ENCODE data around the gene IRAK3. TPM values are rescaled to one million over a fixed set of nuclear protein-coding genes. Genes with fewer than 3 reads are reported as not detected.

The IRAK3 gene
- total RNA-seq, 2 experiments from 2014 or later, result 0.59 to 0.74 TPM

GRCh38 chr12:66140731-66141130 is 48.3 kb upstream of the IRAK3 start:
- peaks cover 87% of the 10 kb centered on the region for H3K36me3 Mint-ChIP-seq (ENCODE audit: low read depth)
- Histone ChIP-seq H3K27me3 (ENCODE audit: control insufficient read depth in 1 of 2, insufficient read depth in 2 of 2, low read length in 2 of 2) (no peaks in the 10 kb centered on the region), H3K27ac (ENCODE audit: low read depth in 1 of 2, low read length in 2 of 2) (no peak overlapping the region), H3K36me3 (ENCODE audit: insufficient read depth, low read length) (peaks cover 84% of the 10 kb centered on the region), H3K4me1 (ENCODE audit: insufficient read depth, low read length) (no peaks in the 10 kb centered on the region), H3K4me3 (ENCODE audit: low read length) (no peak overlapping the region), H3K9me3 (ENCODE audit: control insufficient read depth in 1 of 2, insufficient read depth in 1 of 2, low read length in 2 of 2) (peaks cover 0 to 23% of the 10 kb centered on the region in 2 experiments)
- no peak overlapping the region for H3K4me3 Mint-ChIP-seq
- DNase-seq, result peak in 1 of 14 experiments; percentile 15
- intact Hi-C loops (cut with DNase I, micrococcal nuclease), result loop anchor here in 1 of 2 experiments (10.0 kb wide), 1 partner anchor 554 kb away; no protein-coding TSS in a partner anchor
- CTCF ChIA-PET, result no interaction called here
- H3K9me3 Mint-ChIP-seq, result peaks cover 5% of the 10 kb centered on the region
- TF ChIP-seq CTCF (IDR thresholded peaks at IDR 0.05), result no peak
- H3K27ac Mint-ChIP-seq, result no peak overlapping the region
- ATAC-seq (ENCODE audit: poor library complexity), result no peak
- POLR2A ChIA-PET, result interaction anchor here (3.1 to 3.5 kb wide), 2 partner anchors 10 to 29 kb away, joined by 16 to 17 read pairs; partner anchors contain the start of genes LLPH and TMBIM4
- H3K4me1 Mint-ChIP-seq (ENCODE audit: low read depth), result peaks cover 21% of the 10 kb centered on the region
- no peaks in the 10 kb centered on the region for H3K27me3 Mint-ChIP-seq

- ChIA-PET CTCF (no interaction called here), POLR2A (interaction anchor here (3.1 to 3.5 kb wide), 2 partner anchors 11 to 28 kb away, joined by 16 to 17 read pairs; partner anchors contain the start of genes LLPH and TMBIM4)
- Mint-ChIP-seq H3K9me3 (peaks cover 5% of the 10 kb centered on the region), H3K27ac (no peak overlapping the region), H3K27me3 (no peaks in the 10 kb centered on the region), H3K4me1 (ENCODE audit: low read depth) (peaks cover 26% of the 10 kb centered on the region), H3K36me3 (ENCODE audit: low read depth) (peaks cover 90% of the 10 kb centered on the region), H3K4me3 (no peak overlapping the region)
- DNase-seq, result no peak
- no peak for TF ChIP-seq CTCF (IDR thresholded peaks at IDR 0.05)
- H3K4me3 ChIP-seq (ENCODE audit: low read length), result no peak overlapping the region
- no peak overlapping the region for H3K27ac ChIP-seq (ENCODE audit: low read depth in 1 of 2, low read length in 2 of 2)
- intact Hi-C loops (cut with DNase I, micrococcal nuclease), result loop anchor here in 1 of 2 experiments (10.0 kb wide), 1 partner anchor 554 kb away; no protein-coding TSS in a partner anchor
- H3K36me3 ChIP-seq (ENCODE audit: insufficient read depth, low read length), result peaks cover 86% of the 10 kb centered on the region
- no peak for ATAC-seq (ENCODE audit: poor library complexity)
- no peaks in the 10 kb centered on the region for H3K4me1 ChIP-seq (ENCODE audit: insufficient read depth, low read length)
- no peaks in the 10 kb centered on the region for H3K27me3 ChIP-seq (ENCODE audit: control insufficient read depth in 1 of 2, insufficient read depth in 2 of 2, low read length in 2 of 2)
- H3K9me3 ChIP-seq (ENCODE audit: control insufficient read depth in 1 of 2, insufficient read depth in 1 of 2, low read length in 2 of 2), result peaks cover 0 to 23% of the 10 kb centered on the region in 2 experiments
Observed at GRCh38 chr12:66141299-66141698, 47.7 kb upstream of the IRAK3 start.

GRCh38 chr12:66142826-66143225 is 46.2 kb upstream of the IRAK3 start:
- Histone ChIP-seq H3K27me3 (ENCODE audit: control insufficient read depth in 1 of 2, insufficient read depth in 2 of 2, low read length in 2 of 2) (no peaks in the 10 kb centered on the region), H3K9me3 (ENCODE audit: control insufficient read depth in 1 of 2, insufficient read depth in 1 of 2, low read length in 2 of 2) (peaks cover 0 to 23% of the 10 kb centered on the region in 2 experiments), H3K27ac (ENCODE audit: low read depth in 1 of 2, low read length in 2 of 2) (no peak overlapping the region), H3K36me3 (ENCODE audit: insufficient read depth, low read length) (peaks cover 82% of the 10 kb centered on the region), H3K4me1 (ENCODE audit: insufficient read depth, low read length) (no peaks in the 10 kb centered on the region), H3K4me3 (ENCODE audit: low read length) (no peak overlapping the region)
- Mint-ChIP-seq H3K27ac (peak overlapping the region; percentile 42), H3K4me3 (no peak overlapping the region), H3K27me3 (no peaks in the 10 kb centered on the region), H3K36me3 (ENCODE audit: low read depth) (peaks cover 84% of the 10 kb centered on the region), H3K4me1 (ENCODE audit: low read depth) (peaks cover 27% of the 10 kb centered on the region), H3K9me3 (peaks cover 5% of the 10 kb centered on the region)
- DNase-seq, result no peak
- POLR2A ChIA-PET, result interaction anchor here (1.3 kb wide), 1 partner anchor 12 kb away, joined by 6 read pairs; no protein-coding TSS in a partner anchor
- ATAC-seq (ENCODE audit: poor library complexity), result no peak
- TF ChIP-seq CTCF (IDR thresholded peaks at IDR 0.05), result no peak
- intact Hi-C loops (cut with DNase I, micrococcal nuclease), result loop anchor here in 1 of 2 experiments (10.0 kb wide), 1 partner anchor 552 kb away; no protein-coding TSS in a partner anchor
- CTCF ChIA-PET, result no interaction called here
